DMS53 treated with DMSO at 0.1 percent for 48 hours (cell line): ENCODE results near the gene C2CD4D.
"Not testable (repeated sequence)": the region's sequence is repeated elsewhere in the genome, so short reads cannot be mapped to it uniquely, and the experiment has no call there.

Source experiments
- DNase-seq: peaks from one replicate; lab custom pipeline; 2025; ENCODE audit not compliant: unreplicated experiment; lab: John Stamatoyannopoulos, UW

The C2CD4D gene

DNA sequence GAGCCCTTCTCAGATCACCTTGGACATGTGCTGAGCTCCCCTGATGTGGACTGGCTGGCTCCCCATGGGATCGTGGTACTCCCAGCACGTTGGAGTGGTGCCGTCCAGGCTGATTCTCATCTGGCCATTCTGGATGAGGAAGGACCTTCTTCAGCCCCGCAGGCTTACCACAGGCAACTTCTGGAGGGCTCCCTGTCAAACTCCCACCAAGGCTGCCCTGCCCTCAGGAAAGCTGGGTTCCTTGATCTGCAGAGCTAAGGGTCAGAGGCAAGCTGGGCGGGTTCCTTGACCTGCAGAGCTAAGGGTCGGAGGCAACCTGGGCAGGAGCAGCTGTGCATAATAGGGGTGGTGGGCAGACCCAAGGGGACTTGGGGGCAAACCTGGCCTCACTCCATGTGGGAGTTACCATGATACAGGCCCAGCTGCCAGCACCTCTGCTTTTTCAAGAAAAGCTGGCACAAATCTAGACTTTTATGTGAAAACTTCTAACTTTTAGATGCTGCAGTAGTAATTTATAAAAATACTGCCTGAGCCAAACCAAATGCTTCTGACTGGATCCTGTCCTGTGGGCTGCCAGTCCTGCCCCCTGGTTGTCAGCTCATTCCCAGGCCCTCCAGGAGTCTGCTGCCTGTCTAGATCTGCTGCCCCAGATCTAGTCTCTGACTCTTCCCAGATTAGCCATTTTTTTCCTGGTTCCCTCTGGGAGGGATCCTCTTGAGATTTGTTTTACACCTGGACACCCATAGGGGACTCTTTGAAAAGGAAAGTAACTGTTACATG, 19.5 kb upstream of the C2CD4D start:
- DNase-seq: no peak

DNA sequence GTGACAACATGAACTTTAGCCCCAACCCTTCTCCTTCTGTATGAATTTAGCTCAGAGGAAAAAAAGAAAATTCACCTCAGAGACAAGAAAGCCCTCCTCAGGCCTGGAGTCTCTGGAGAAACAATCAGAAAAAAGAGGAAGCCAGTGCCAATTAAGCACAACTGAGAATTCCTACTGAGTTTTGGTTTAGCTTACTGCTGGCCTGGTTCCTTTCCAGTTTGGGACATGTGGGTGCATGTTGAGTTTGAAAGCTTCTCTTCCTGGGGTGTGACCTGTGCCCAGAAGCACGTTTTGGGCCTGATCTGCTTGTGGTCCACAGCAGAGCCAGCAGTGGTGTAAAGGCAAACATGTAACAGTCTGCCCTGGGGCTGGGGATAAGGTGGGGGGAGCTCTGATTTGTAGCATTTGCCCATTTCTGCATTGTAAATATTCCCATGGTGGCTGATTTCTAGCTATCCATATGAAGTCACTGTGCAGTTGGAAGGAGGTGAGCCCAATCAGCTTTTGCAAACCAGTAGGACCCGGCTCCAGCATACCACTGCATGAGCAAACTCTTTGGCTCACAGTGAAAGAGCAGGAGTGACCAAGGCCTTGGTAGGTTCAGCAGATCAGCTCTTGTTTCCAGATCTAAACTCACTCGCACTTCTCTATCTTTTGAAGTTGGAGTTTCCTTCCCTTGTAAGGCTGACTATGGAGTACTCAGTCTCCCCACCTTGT, 18.6 kb upstream of the C2CD4D start:
- DNase-seq: no peak

DNA sequence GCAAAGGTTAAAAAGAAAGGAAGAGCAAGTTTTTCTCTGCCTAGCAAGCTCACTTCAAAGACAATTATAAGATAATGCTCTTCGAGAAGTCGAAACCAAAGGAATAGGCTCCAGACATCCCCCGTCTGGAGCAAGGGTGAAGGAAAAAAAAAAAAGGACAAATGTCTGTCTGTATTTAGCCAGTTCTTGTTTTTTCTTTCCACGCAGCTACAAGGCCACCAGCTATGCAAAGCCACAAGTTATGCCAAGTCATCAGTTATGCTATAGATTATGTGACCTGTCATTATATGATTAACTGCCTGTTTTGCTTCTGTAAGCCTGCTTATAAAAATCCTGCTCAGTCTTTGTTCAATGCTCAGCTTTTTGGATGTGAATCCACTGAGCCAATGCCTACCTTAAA, 16.3 kb upstream of the C2CD4D start:
- DNase-seq: no peak

DNA sequence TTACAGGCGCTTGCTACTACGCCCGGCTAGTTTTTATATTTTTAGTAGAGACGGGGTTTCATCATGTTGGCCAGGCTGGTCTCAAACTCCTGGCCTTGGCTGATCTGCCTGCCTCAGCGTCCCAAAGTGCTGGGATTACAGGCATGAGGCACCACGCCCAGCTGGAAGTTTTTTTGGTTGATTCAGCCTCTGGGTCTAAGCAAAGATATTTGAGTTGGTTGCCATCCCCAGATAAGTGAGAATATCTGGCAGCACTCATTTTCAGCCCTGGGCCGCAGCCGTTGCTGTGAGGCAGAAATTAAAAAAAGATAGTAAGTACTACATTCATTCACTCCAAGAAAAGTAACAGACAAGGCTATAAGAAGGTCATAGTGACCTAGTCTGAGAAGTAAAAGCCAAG, 15.9 kb upstream of the C2CD4D start:
- not testable (repeated sequence) for DNase-seq

DNA sequence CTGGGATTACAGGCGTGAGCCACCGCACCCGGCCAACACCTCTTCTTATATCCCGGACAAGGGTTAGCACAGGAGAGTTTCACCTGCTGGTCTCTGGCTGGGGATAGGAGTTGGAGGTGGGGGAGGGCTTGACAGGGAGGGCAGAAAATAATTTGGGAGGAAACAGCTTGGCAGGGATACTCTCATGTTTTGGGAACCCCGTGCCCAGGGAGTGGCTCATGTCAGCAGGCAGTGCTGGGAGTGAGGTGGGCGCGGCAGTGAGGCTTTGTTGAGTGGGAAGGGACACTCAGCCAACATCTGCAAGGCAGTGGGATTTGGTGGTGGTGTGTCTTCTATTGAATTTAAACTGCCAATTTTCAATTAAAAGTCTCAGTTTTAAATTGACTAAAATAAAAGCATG, 15.0 kb upstream of the C2CD4D start:
- no peak for DNase-seq

DNA sequence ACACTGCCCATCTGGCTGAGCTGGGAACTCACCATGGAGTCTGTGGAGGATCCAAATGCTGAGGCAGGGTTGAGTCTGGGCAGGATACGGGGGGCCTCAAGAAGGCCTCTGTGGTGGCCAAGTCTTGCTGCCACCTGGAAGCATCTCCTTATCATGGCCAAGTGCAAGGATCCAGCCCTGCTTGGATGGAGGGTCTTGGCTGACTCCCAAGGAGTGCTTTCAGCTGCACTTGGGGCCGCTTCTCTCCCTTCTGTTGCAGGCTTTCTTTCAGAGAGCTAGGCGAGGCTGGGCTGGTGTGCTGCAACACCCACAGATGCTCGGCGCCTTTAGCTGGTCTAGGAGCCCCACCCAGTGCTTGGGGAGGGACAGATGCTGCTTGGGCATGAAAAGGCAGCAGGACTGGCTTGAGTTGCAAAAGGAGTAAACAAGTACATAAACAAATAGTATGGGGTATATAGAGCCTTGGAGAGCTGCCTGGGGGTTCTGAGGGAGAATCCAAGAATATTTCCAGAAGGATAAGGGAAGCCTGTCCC, 13.9 kb upstream of the C2CD4D start, which contains the start of gene THEM5:
Gene THEM5 (minus strand): TSS at position 302 of the 533 bp plus-strand sequence. CDS start 147 bp downstream, at position 155.
- no peak for DNase-seq

DNA sequence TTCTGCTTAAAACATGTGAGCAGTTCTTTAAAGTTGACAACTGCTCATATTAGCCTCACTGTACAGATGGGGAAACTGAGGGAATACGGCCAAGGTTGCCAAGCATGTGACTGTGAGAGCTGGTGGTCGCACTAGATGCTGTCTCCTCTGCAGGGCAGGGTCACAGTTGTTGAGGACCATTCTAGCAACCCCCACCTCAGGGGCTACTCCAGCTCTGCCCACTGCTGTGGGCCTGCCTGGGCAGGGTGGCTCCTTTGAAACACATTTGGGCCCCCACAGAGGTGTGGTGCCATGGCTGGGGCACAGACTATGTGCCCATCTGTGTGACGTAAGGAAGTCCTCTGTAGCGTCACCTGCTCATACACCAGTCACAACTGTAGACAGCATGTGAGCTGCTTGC, 13.1 kb upstream of the C2CD4D start:
- no peak for DNase-seq

DNA sequence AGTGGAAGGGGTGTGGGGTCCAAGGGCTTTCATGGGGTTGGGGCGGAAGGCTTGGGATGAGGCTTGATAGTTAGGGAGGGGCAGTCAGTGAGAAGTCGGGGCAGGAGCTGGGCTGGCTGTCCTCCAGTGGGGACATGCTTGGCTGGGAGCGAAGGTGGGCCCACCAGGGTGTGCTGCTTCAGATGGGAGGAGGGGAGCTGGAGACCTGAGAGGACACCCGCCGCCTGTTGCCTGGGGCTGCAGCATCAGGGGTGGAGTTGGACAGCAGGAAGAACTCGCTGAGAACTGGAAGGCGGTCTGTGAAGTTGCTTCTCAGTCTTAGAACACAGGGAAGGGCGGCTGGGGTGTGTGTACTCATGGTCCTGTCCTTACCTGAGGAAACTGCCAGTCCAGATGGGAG, 12.3 kb upstream of the C2CD4D start:
- DNase-seq: no peak

DNA sequence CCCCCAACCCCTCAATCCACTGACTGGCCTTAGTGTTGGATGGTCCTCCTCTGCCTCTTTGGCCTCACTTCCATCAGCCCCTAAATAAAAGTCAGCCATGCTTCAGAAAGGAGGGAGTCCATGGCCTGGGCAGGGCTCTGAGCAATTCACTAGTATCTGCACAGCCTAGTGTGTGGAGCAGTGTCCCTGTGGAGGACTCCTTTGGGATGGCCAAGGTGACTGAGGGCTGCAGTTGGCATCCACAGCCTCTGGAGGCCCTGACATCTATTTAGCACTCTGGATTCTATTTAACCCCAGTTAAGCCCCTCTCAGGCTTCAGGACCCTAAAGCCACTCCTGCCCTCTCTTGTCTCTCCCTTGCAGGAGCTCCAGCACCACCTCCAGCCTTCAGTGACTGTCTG, 10.3 kb upstream of the C2CD4D start:
- DNase-seq: no peak

DNA sequence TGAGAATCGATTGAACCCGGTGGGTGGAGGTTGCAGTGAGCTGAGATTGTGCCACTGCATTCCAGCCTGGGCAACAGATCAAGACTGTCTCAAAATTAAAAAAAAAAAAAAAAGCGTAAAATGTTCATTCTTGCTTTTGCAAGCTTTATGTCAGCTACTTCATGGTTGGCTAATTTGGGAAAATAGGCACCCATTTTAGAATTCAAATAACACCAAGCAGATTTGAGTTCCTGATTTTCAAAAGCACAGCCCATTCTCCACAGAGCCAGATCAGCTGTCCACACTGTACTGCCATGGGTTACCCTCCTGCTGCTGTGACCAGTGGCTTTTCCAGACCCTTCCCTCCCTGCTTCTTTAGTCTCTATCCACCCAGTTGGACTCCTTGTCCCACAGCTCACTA, 9.5 kb upstream of the C2CD4D start:
- DNase-seq: no peak

DNA sequence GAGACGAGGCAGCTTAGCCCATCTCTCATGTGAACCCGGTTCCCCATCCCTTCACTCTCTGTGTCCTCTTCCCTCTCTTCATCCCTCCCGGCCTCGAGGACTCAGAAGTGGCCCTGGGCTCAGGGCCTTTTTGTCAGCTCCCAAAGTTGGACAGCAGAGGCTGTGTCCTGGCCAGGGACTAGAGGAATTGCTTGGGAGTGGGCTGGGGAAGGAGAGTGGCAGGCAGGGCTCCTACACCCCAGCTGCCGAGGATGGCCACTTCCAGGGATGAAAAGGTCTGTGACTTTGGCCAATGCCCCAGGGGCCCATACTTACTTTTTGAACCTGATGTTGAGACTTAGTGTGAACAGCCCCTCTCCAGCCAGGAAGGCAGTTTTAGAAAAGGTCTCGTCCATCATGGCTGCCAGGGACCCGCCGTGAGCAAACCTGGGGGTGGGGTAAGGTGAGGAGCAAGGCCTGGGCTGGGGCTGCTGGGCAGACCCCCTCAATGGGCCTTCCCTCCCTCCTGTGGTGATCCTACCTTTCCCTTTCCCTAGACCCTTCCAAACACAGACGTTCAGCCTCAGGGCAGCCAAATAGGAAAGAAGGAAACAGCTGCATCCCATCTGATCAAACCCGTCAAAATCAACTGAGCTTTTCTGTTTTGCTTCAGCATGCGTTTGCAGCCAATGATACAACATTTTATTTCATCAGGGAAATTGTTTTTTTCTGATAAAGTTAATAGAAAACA, 8.4 kb upstream of the C2CD4D start:
- DNase-seq: no peak

DNA sequence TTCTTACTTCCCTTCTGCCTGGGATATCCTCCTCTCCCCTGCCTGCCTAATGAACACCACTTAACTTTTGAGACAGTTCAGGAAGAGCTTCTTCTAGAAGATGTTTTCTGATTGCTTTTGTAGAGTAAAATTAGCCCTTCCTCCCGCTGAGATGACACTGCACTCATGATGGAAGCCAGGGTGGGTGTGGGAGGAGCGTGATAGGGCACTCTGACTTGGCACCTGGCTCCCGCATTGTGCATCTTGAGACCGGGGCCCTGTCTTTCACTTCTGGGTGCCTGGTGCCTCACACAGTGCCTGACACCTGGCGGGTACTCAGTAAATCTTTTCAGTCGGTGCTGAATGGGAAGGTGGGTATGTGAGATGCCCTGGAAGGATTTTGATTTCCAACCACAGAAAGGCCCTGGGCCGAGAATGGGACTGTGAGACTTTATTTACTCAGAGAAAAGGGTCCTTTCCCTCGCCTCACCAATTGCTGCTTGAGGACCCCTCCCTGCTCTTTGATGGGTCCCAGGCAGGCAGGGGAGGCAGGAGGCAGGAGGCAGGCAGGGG, 7.1 kb upstream of the C2CD4D start:
- no peak for DNase-seq

DNA sequence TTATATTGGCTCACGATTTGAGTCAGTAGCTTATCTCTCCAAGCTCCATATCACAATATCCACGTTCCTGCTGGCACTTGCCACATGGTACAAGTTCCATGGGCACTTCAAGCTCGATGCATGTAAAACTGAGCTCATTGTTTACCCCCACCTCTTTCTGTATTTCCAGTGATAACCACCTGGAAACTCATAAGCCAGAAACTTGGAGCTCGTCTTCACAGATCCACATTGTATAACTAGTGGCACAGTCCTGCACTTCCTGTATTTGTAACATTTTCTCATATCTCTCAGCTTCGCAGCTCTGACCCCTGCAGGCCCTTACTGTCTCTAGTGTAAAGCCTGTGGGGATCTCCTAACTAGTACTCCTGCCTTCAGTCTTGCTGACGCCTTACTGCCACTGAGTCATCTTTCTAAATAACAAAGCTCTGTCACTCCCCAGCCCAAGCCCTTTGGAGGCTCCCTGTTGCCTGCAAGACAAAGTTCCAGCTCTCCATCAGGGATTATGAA, 6.5 kb upstream of the C2CD4D start:
- DNase-seq: no peak

DNA sequence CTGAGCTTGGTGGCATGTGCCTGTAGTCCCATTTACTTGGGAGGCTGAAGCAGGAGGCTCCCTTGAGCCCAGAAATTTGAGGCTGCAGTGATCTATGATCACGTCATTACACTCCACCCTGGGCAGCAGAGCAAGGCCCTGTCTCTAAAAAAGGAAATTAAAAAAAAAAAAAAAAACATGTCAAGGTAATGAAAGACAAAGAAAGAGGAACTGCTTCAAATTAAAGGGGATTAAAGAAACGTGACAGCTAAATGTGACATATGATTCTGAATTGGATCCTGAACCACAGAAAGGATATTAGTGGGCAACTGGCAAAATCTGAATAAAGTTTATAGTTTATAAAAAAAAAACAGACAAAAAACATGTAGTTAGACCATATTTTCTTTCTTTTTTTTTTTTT, 3.8 kb upstream of the C2CD4D start:
- no peak for DNase-seq

DNA sequence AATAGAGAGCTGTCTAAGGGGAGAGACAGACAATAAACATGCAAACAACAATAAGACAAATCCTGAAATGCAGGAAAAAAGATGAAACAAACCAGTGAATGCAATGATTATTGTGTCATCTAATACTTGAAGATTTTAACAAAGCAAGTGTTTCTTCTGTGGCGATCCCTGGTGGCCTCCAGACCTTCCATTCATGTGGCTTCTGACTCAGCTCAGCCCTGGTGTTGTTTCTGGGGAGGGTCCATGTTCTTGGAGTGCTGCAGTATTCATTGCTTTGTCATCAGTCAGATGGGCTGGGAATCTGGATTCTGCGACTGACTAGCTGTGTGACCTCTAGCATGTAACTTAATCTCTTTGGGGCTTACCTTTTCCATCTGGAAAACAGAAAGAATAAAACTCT, 1.5 kb upstream of the C2CD4D start:
- no peak for DNase-seq

DNA sequence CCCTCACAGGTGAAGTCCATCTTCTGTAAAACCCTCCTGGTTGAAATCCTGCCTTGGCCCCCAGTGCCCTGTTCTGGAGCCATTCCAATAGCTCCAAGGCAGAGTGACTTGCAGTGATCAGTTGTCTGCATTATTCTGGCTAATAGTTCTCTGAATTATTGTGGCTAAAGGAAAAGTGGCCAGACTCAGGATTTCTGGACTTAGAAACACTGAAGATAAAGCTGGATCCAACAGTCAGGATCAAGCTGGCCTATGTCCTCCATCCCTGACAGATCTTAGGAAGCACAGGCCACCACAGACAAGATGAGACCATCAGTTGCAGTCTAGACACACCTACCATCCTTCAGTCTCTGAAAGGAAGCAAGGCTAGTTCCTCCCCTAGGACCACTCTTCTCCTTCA, 801 bp upstream of the C2CD4D start:
- no peak for DNase-seq

DNA sequence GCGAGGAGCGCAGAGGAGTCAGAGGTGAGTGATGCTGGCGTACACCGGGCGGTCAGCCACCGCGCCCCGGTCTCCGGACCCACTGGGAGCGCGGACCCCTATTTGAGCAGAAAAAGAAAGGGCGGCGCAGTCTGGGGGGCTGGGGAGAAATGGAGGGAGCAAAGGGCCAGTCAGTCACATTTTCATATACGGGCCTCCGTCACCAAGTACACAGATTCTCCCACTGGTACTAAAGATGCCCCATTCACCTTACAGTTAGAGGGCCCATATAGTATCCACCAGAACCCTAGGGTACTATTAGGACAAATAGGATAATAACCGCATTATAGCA, 573 bp downstream of the C2CD4D start:
- DNase-seq: no peak

DNA sequence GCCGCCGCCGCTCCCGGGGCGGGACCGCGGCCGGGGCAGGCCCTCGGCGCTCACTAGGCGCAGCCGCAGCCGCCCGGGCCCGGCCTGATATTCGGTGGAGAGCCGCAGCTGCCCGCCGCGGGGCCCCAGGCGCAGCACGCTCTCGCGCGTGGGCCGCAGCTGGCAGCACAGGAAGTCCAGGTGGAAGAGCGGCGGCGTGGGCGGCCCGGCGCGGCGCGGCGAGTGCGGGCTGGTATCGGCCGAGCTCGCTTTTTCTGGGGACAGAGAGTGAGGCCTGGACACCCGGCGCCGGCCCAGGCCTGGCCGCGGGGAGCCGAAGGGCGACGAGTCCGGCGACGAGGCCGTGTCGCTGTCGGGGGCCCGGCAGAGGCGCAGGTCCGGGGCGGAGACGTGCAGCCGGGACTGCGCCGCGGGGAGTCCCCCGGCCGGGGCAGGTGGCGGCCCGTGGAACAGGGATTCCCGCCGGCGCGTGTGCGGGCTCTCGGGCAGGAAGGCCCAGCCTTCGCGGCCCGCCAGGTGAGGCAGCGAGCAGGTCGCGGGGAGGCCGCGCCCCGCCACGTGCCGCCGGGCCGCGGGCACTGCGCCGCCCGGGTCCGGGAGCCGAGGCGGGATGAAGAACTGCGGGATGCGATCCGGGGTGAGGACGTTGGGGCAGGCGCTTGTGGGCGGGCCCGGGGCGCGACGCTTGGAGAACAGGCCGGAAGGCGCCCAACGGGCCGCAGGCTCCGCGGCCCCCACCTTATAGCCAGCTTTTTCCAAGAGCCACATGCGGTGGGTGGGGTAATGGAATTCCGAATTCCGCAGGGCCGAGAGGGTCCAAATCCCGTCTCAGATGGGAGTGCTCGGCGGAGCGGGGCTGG, 1.2 kb downstream of the C2CD4D start:
- DNase-seq: peak; percentile 61

DNA sequence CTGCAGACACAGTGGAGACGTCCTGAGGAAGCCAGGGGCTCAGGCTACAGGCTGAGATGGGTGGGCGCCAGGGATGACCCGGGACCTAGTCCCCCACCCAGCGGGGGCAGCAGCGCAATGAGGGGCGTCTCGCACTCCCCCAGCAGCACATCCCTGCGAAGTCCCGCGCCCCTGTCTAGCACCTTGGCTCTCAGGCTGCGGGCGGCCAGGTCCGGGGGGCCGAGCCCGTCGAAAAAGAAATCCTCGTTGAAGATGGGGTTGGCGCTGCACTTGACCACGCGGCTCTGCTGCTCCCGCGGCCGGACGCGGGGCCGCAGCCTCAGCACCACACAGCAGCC, 1.8 kb downstream of the C2CD4D start:
- no peak for DNase-seq

DNA sequence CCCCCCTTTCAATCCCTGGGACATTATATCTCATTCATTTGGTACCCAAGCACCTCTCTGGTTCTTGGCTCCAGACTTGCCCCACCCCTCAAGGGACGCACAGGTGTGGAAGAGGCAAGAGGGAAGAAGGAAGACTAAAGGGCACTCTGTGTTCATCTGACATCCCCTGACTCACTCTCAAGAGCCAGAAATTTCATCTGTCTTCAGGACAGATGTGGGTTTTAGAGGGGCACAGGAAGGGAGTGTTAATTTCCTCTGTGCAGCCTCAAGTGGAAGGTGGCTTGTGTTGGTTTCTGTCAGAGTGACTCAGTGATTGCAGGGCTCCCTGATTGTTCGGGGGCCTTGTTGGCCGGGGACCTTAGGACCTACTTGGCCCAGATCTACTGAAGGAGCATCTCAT, 2.4 kb downstream of the C2CD4D start:
- peak; percentile 50 for DNase-seq

DNA sequence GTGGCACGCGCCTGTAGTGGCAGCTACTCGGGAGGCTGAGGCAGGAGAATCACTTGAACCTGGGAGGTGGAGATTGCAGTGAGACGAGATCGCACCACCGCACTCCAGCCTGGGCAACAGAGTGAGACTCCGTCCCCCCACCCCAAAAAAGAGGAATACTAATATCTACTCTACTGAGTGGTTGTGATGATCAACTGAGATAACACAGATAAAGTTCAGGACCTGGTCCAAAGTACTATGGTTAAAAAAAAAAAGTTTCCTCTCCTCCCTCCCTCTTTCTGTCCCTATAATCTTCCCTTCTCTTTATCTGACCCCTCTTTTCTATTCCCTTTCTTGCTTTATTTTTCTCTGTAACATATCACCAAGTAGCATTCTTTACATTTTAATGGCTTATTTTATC, 4.0 kb downstream of the C2CD4D start:
- no peak for DNase-seq
